ENCODE results near the gene SLIT1. TPM values are rescaled to one million over a fixed set of nuclear protein-coding genes. Genes with fewer than 3 reads are reported as not detected.

Gene SLIT1
- polyA plus RNA-seq, 4 donors, result 5.4 to 7.7 (median 6.9) TPM

GRCh38 chr10:97120370-97120769 is 65.4 kb downstream of the SLIT1 start:
- DNase-seq (ENCODE audit: low read depth in 4 of 4, low spot score in 3 of 4), result no peak

- no peak for DNase-seq (ENCODE audit: low read depth in 4 of 4, low spot score in 3 of 4)
Observed at GRCh38 chr10:97119058-97119745, 66.6 kb downstream of the SLIT1 start.

- no peak for DNase-seq (ENCODE audit: low read depth in 4 of 4, low spot score in 3 of 4)
Observed at GRCh38 chr10:97117372-97117771, 68.4 kb downstream of the SLIT1 start.

- no peak for DNase-seq (ENCODE audit: low read depth in 4 of 4, low spot score in 3 of 4)
Observed at GRCh38 chr10:97116462-97117162, 69.1 kb downstream of the SLIT1 start.

GRCh38 chr10:97115846-97116245 is 69.9 kb downstream of the SLIT1 start:
- no peak for DNase-seq (ENCODE audit: low read depth in 4 of 4, low spot score in 3 of 4)

- DNase-seq (ENCODE audit: low read depth in 4 of 4, low spot score in 3 of 4), result no peak
Observed at GRCh38 chr10:97111615-97112014, 74.1 kb downstream of the SLIT1 start.

- no peak for DNase-seq (ENCODE audit: low read depth in 4 of 4, low spot score in 3 of 4)
Observed at GRCh38 chr10:97109547-97109946, 76.2 kb downstream of the SLIT1 start.

GRCh38 chr10:97107551-97107950 is 78.2 kb downstream of the SLIT1 start:
- no peak for DNase-seq (ENCODE audit: low read depth in 4 of 4, low spot score in 3 of 4)

- DNase-seq (ENCODE audit: low read depth in 4 of 4, low spot score in 3 of 4), result no peak
Observed at GRCh38 chr10:97106207-97106606, 79.6 kb downstream of the SLIT1 start.

- DNase-seq (ENCODE audit: low read depth in 4 of 4, low spot score in 3 of 4), result no peak
Observed at GRCh38 chr10:97105303-97105702, 80.5 kb downstream of the SLIT1 start.

GRCh38 chr10:97103316-97104080 is 82.3 kb downstream of the SLIT1 start:
- DNase-seq (ENCODE audit: low read depth in 4 of 4, low spot score in 3 of 4), result no peak

- DNase-seq (ENCODE audit: low read depth in 4 of 4, low spot score in 3 of 4), result no peak
Observed at GRCh38 chr10:97102441-97102840, 83.3 kb downstream of the SLIT1 start.

- DNase-seq (ENCODE audit: low read depth in 4 of 4, low spot score in 3 of 4), result no peak
Observed at GRCh38 chr10:97101166-97101940, 84.4 kb downstream of the SLIT1 start.

GRCh38 chr10:97100657-97101056 is 85.1 kb downstream of the SLIT1 start:
- no peak for DNase-seq (ENCODE audit: low read depth in 4 of 4, low spot score in 3 of 4)

- DNase-seq (ENCODE audit: low read depth in 4 of 4, low spot score in 3 of 4), result no peak
Observed at GRCh38 chr10:97099868-97100267, 85.9 kb downstream of the SLIT1 start.

GRCh38 chr10:97099089-97099488 is 86.7 kb downstream of the SLIT1 start:
- DNase-seq (ENCODE audit: low read depth in 4 of 4, low spot score in 3 of 4), result no peak

- DNase-seq (ENCODE audit: low read depth in 4 of 4, low spot score in 3 of 4), result no peak
Observed at GRCh38 chr10:97097084-97097433, 88.7 kb downstream of the SLIT1 start.

GRCh38 chr10:97096261-97097083 is 89.3 kb downstream of the SLIT1 start:
- no peak for DNase-seq (ENCODE audit: low read depth in 4 of 4, low spot score in 3 of 4)

- DNase-seq (ENCODE audit: low read depth in 4 of 4, low spot score in 3 of 4), result no peak
Observed at GRCh38 chr10:97095701-97096260, 90.0 kb downstream of the SLIT1 start.

- DNase-seq (ENCODE audit: low read depth in 4 of 4, low spot score in 3 of 4), result no peak
Observed at GRCh38 chr10:97090644-97091043, 95.1 kb downstream of the SLIT1 start.
